GM21737 (cell line): ENCODE results near the gene FNDC3B.

Source experiments
- ATAC-seq: cut with Tn5 transposase; IDR thresholded peaks from one replicate; pipeline ENCODE4 v1.9.1; 2021; ENCODE audit warnings: mild to moderate bottlenecking, moderate library complexity; ENCODE audit not compliant: unreplicated experiment

Gene FNDC3B

GRCh38 chr3:172276103-172276502, 236.7 kb downstream of the FNDC3B start:
- no peak for ATAC-seq

- ATAC-seq: no peak
Measured at GRCh38 chr3:172277151-172277652, 237.8 kb downstream of the FNDC3B start.

GRCh38 chr3:172279191-172279640, 239.8 kb downstream of the FNDC3B start:
- ATAC-seq: no peak

- no peak for ATAC-seq
Measured at GRCh38 chr3:172279974-172280373, 240.6 kb downstream of the FNDC3B start.

GRCh38 chr3:172280406-172281051, 241.2 kb downstream of the FNDC3B start:
- no peak for ATAC-seq

- no peak for ATAC-seq
Measured at GRCh38 chr3:172281884-172282283, 242.5 kb downstream of the FNDC3B start.

GRCh38 chr3:172282850-172283249, 243.5 kb downstream of the FNDC3B start:
- no peak for ATAC-seq

- no peak for ATAC-seq
Measured at GRCh38 chr3:172283841-172284357, 244.5 kb downstream of the FNDC3B start.

- ATAC-seq: no peak
Measured at GRCh38 chr3:172285844-172286243, 246.5 kb downstream of the FNDC3B start.

- ATAC-seq: no peak
Measured at GRCh38 chr3:172286548-172287148, 247.3 kb downstream of the FNDC3B start.

GRCh38 chr3:172287937-172288477, 248.6 kb downstream of the FNDC3B start:
- ATAC-seq: no peak

GRCh38 chr3:172288651-172289050, 249.3 kb downstream of the FNDC3B start:
- no peak for ATAC-seq

GRCh38 chr3:172289583-172289982, 250.2 kb downstream of the FNDC3B start:
- no peak for ATAC-seq

GRCh38 chr3:172290457-172290856, 251.1 kb downstream of the FNDC3B start:
- ATAC-seq: no peak

GRCh38 chr3:172291650-172292049, 252.3 kb downstream of the FNDC3B start:
- ATAC-seq: no peak

- ATAC-seq: no peak
Measured at GRCh38 chr3:172292422-172292821, 253.0 kb downstream of the FNDC3B start.

- ATAC-seq: no peak
Measured at GRCh38 chr3:172293093-172293492, 253.7 kb downstream of the FNDC3B start.

- ATAC-seq: no peak
Measured at GRCh38 chr3:172294223-172294806, 254.9 kb downstream of the FNDC3B start.

- ATAC-seq: no peak
Measured at GRCh38 chr3:172296248-172296974, 257.0 kb downstream of the FNDC3B start.

- ATAC-seq: no peak
Measured at GRCh38 chr3:172296975-172297332, 257.6 kb downstream of the FNDC3B start.

- ATAC-seq: no peak
Measured at GRCh38 chr3:172298247-172298646, 258.9 kb downstream of the FNDC3B start.
